Liver (tissue), 9 donors: ENCODE results near the gene DBH. TPM values are rescaled to one million over a fixed set of nuclear protein-coding genes. Genes with fewer than 3 reads are reported as not detected.

Experiments used
- DNase-seq: peaks from one replicate; pipeline ENCODE4 v3.0.0-alpha.2; 2017; ENCODE audit warnings: low spot score
- H3K27ac ChIP-seq, 2 donors: one replicate each; pipeline ENCODE4 v1.7.0; 2013; ENCODE audit warnings: inconsistent platforms in 2 of 2, low read length in 2 of 2, control low read depth in 1 of 2, low read depth in 1 of 2, mild to moderate bottlenecking in 1 of 2
- H3K27me3 ChIP-seq, 4 donors: one replicate each; pipeline versions ENCODE4 v1.6.1 to v1.7.0; 2013; ENCODE audit warnings: low read length in 3 of 4, inconsistent platforms in 1 of 4, mild to moderate bottlenecking in 1 of 4, moderate library complexity in 1 of 4; ENCODE audit not compliant: control insufficient read depth in 4 of 4, insufficient read depth in 4 of 4
- H3K36me3 ChIP-seq, 4 donors: one replicate each; pipeline versions ENCODE4 v1.6.1 to v1.7.0; 2013; ENCODE audit warnings: low read length in 3 of 4, mild to moderate bottlenecking in 3 of 4, low read depth in 1 of 4, moderate library complexity in 1 of 4; ENCODE audit not compliant: control insufficient read depth in 4 of 4, insufficient read depth in 3 of 4
- H3K4me1 ChIP-seq, 4 donors: one replicate each; pipeline versions ENCODE4 v1.6.1 to v1.7.0; 2013; ENCODE audit warnings: low read length in 3 of 4, mild to moderate bottlenecking in 3 of 4, moderate library complexity in 1 of 4; ENCODE audit not compliant: control insufficient read depth in 4 of 4, insufficient read depth in 4 of 4
- H3K4me3 ChIP-seq, 3 donors: one replicate each; pipeline versions ENCODE4 v1.6.1 to v1.7.0; 2013; ENCODE audit warnings: low read length in 3 of 3, control low read depth in 1 of 3, low read depth in 1 of 3, mild to moderate bottlenecking in 1 of 3
- H3K9ac ChIP-seq, 2 donors: one replicate each; pipeline ENCODE4 v1.7.0; 2013; ENCODE audit warnings: low read length in 2 of 2, mild to moderate bottlenecking in 2 of 2, moderate library complexity in 2 of 2, control low read depth in 1 of 2, low read depth in 1 of 2
- H3K9me3 ChIP-seq, 4 donors: one replicate each; pipeline versions ENCODE4 v1.6.1 to v1.7.0; 2013; ENCODE audit warnings: low read length in 3 of 4; ENCODE audit not compliant: control insufficient read depth in 4 of 4
- ATF3 ChIP-seq: IDR thresholded peaks from 2 replicates; pipeline ENCODE4 v1.6.1; 2016; ENCODE audit warnings: antibody characterized with exemption
- CTCF ChIP-seq: fragments of 150-350 bp; IDR thresholded peaks from 2 replicates; pipeline ENCODE4 v1.5.1; 2017; ENCODE audit warnings: improper control_type of control experiment, low read depth, low read length; ENCODE audit not compliant: missing input control
- EGR1 ChIP-seq, 2 donors: IDR thresholded peaks; 2 replicates each; pipeline ENCODE4 v1.6.1; 2016 to 2018; ENCODE audit warnings: antibody characterized with exemption in 2 of 2, low read depth in 2 of 2
- FOXA1 ChIP-seq: IDR thresholded peaks from 2 replicates; pipeline ENCODE4 v1.6.1; 2016; ENCODE audit warnings: antibody characterized with exemption
- FOXA2 ChIP-seq: IDR thresholded peaks from 2 replicates; pipeline ENCODE4 v1.6.1; 2016; ENCODE audit warnings: antibody characterized with exemption
- HNF4A ChIP-seq, 2 donors: conservative IDR thresholded peaks; 2 replicates each; pipeline ENCODE4 v1.6.1; 2016; ENCODE audit warnings: antibody characterized with exemption in 2 of 2, mild to moderate bottlenecking in 2 of 2
- HNF4G ChIP-seq: IDR thresholded peaks from 2 replicates; pipeline ENCODE4 v1.6.1; 2016; ENCODE audit warnings: antibody characterized with exemption
- NR2F2 ChIP-seq: IDR thresholded peaks from 2 replicates; pipeline ENCODE4 v1.6.1; 2016; ENCODE audit warnings: antibody characterized with exemption
- RAD21 ChIP-seq, 2 donors: IDR thresholded peaks; 2 replicates each; pipeline ENCODE4 v1.6.1; 2016; ENCODE audit warnings: antibody characterized with exemption in 2 of 2, mild to moderate bottlenecking in 2 of 2
- RXRA ChIP-seq, 2 donors: IDR thresholded peaks; 2 replicates each; pipeline ENCODE4 v1.6.1; 2017 to 2018; ENCODE audit warnings: antibody characterized with exemption in 2 of 2, mild to moderate bottlenecking in 1 of 2
- SP1 ChIP-seq: IDR thresholded peaks from 2 replicates; pipeline ENCODE4 v1.6.1; 2018; ENCODE audit warnings: antibody characterized with exemption, mild to moderate bottlenecking
- TAF1 ChIP-seq: conservative IDR thresholded peaks from 2 replicates; pipeline ENCODE4 v1.6.1; 2016; ENCODE audit warnings: antibody characterized with exemption, mild to moderate bottlenecking
- YY1 ChIP-seq: IDR thresholded peaks from 2 replicates; pipeline ENCODE4 v1.6.1; 2016; ENCODE audit warnings: antibody characterized with exemption, mild to moderate bottlenecking
- ZBTB33 ChIP-seq: IDR thresholded peaks from 2 replicates; pipeline ENCODE4 v1.6.1; 2016; ENCODE audit warnings: antibody characterized with exemption
- WGBS: extraction: QIAGEN DNeasy Blood & Tissue Kit; methylation state at CpG from one replicate; pipeline ENCODE4 v1.1.7; 2013; 5-methylcytosine and 5-hydroxymethylcytosine counted together
- polyA plus RNA-seq, 2 donors: library from polyadenylated mRNA; stranded (reverse) in 1 of 2; unstranded in 1 of 2; fragments of 200-250 nt in 1 of 2; fragments of >200 nt in 1 of 2; fragmentation: Nextera tagmentation in 1 of 2; extraction: Ambion mirVana in 1 of 2; gene quantifications; one replicate each; pipeline versions ENCODE4 v1.2.1 to v1.2.3, GENCODE V29; 2013 to 2015
- total RNA-seq, 2 donors: library from RNA; depleted of rRNA; stranded (reverse); fragments of >200 nt; gene quantifications; one replicate each; pipeline ENCODE4 v1.2.3, GENCODE V29; 2014
- TF ChIP-seq, protein P1 (sequence below): IDR thresholded peaks from 2 replicates; pipeline ENCODE4 v1.6.1; 2016; ENCODE audit warnings: antibody characterized with exemption
- donor health status: healthy.
- donor health status: healthy.
- donor health status: healthy.
- donor health status: healthy.
- donor health status: healthy.

The DBH gene
- total and polyA plus RNA-seq, 4 donors = 0.37 to 21.2 (median 2.5) TPM

DNA sequence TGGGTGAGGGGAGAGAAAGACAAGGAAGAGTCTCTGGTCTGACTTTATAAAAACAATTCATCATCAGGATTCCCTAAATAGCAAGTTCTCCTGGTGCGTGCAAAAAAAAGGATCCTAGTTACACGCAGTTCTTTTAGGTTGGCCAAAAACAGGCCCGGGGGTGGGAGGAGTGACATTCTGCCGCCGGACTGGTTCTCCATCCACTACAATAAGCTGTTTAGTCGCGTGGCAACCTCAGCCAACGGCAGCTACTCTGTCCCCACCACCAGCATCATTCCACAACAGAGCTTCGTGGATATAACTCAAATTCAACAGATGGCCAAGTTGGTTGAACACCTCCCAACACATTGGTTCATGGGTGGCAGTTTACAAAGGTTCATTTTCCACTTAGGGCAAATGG lies 24.1 kb upstream of the DBH start:
- peaks cover 0 to 2% (median 1%) of the 10 kb centered on the region in 4 donors for H3K27me3 ChIP-seq
- no peak for DNase-seq

DNA sequence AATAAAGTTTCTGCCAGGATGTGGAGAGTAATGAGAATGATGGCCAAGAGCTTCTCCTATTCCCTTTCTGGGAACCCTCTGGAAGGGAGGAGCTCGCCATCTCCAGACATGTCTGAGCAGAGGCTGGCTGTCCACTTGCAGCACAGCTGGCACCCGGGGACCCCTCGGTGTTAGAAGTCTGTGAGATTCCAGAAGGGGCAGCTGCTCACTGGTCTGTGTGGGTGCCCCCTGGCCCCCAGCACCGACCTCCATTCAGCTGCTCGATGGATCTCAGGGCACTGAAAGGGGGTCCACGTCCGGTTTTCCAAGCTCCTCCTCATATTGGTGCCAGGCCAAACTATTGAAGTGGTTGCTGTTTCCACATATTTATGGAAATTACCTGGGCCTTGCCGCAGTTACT lies 23.3 kb upstream of the DBH start:
- WGBS = 74% methylated on average over 8 of the region's 8 CpGs
- Histone ChIP-seq H3K9me3 (no peaks in the 10 kb centered on the region), H3K9ac (no peak overlapping the region), H3K27me3 (peaks cover 0 to 2% (median under 1%) of the 10 kb centered on the region in 4 donors), H3K27ac (no peak overlapping the region), H3K4me1 (peaks cover 0 to 2% (median 0%) of the 10 kb centered on the region in 4 donors), H3K4me3 (no peak overlapping the region), H3K36me3 (no peaks in the 10 kb centered on the region)
- no peak for TF ChIP-seq ATF3
- TF ChIP-seq, protein P1, sequence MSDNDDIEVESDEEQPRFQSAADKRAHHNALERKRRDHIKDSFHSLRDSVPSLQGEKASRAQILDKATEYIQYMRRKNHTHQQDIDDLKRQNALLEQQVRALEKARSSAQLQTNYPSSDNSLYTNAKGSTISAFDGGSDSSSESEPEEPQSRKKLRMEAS = no peak
- TF ChIP-seq RXRA (IDR thresholded peaks at IDR 0.05) = no peak
- TF ChIP-seq YY1 = no peak
- TF ChIP-seq RAD21 (IDR thresholded peaks at IDR 0.05) = no peak
- no peak for TF ChIP-seq TAF1
- DNase-seq = no peak

More for the DNA sequence above, 24.1 kb upstream of the DBH start:
- Histone ChIP-seq H3K36me3 (no peaks in the 10 kb centered on the region), H3K4me1 (peaks cover 0 to 2% (median 0%) of the 10 kb centered on the region in 4 donors), H3K27ac (no peak overlapping the region), H3K9me3 (no peaks in the 10 kb centered on the region), H3K9ac (no peak overlapping the region), H3K4me3 (no peak overlapping the region)
- WGBS = 75% methylated on average over 9 of the region's 9 CpGs
- TF ChIP-seq TAF1 (no peak), RAD21 (IDR thresholded peaks at IDR 0.05) (no peak), ZBTB33 (no peak), YY1 (no peak), CTCF (no peak), HNF4A (conservative IDR thresholded peaks at IDR 0.05) (no peak), NR2F2 (no peak), FOXA2 (no peak), HNF4G (no peak), EGR1 (IDR thresholded peaks at IDR 0.05; ENCODE audit: low read depth in 2 of 2) (no peak), SP1 (no peak), RXRA (IDR thresholded peaks at IDR 0.05) (no peak), ATF3 (no peak), FOXA1 (no peak)
- TF ChIP-seq, protein P1 = no peak
